ENCODE measurements around the gene EXOC3L4. TPM values are rescaled to one million over a fixed set of nuclear protein-coding genes. Genes with fewer than 3 reads are reported as not detected.
"Not testable (repeated sequence)": the region's sequence is repeated elsewhere in the genome, so short reads cannot be mapped to it uniquely, and the experiment has no call there.

The EXOC3L4 gene
- total RNA-seq, 1 experiment from 2014 or later = not detected

- no peaks in the 10 kb centered on the region for H3K9me2 ChIP-seq (replicated peaks; ENCODE audit: insufficient read depth, low read length)
- no peak overlapping the region for H3K4me2 ChIP-seq (ENCODE audit: low read depth, low read length, poor library complexity, severe bottlenecking)
- H3K79me2 ChIP-seq (ENCODE audit: low read length) = no peaks in the 10 kb centered on the region
- DNase-seq = no peak
- H3K4me3 ChIP-seq (ENCODE audit: low read length) = no peak overlapping the region
- H4K20me1 ChIP-seq (ENCODE audit: insufficient read depth, low read depth, low read length) = peaks cover 13% of the 10 kb centered on the region; the same call in 1 of the 2 replicates
- no peak overlapping the region for H3K9ac ChIP-seq (ENCODE audit: low read length)
- H3K9me3 ChIP-seq (ENCODE audit: low read length) = no peaks in the 10 kb centered on the region
- no peaks in the 10 kb centered on the region for H3K36me3 ChIP-seq (ENCODE audit: insufficient read depth, low read length)
- H3K27me3 ChIP-seq (ENCODE audit: low read length) = no peaks in the 10 kb centered on the region
- peaks cover 34% of the 10 kb centered on the region for H3K4me1 ChIP-seq (ENCODE audit: low read length)
- no peak overlapping the region for H3K27ac ChIP-seq (ENCODE audit: low read length)
- H2AFZ ChIP-seq (ENCODE audit: low read length) = no peak overlapping the region
Observed at GRCh38 chr14:103112400-103113243, 18.1 kb downstream of the EXOC3L4 start.

- no peak overlapping the region for H3K27ac ChIP-seq (ENCODE audit: low read length)
Observed at GRCh38 chr14:103113303-103113702, 18.8 kb downstream of the EXOC3L4 start.

GRCh38 chr14:103113774-103114173 is 19.2 kb downstream of the EXOC3L4 start:
- Histone ChIP-seq H3K4me2 (ENCODE audit: low read depth, low read length, poor library complexity, severe bottlenecking) (no peak overlapping the region), H3K27ac (ENCODE audit: low read length) (no peak overlapping the region), H3K9me3 (ENCODE audit: low read length) (no peaks in the 10 kb centered on the region), H3K36me3 (ENCODE audit: insufficient read depth, low read length) (no peaks in the 10 kb centered on the region), H2AFZ (ENCODE audit: low read length) (no peak overlapping the region), H4K20me1 (ENCODE audit: insufficient read depth, low read depth, low read length) (0 out of 2 replicates have a peak, but pooled peaks cover 6% of the 10 kb centered on the region), H3K9ac (ENCODE audit: low read length) (no peak overlapping the region), H3K79me2 (ENCODE audit: low read length) (no peaks in the 10 kb centered on the region), H3K27me3 (ENCODE audit: low read length) (no peaks in the 10 kb centered on the region), H3K9me2 (replicated peaks; ENCODE audit: insufficient read depth, low read length) (no peaks in the 10 kb centered on the region), H3K4me1 (ENCODE audit: low read length) (peaks cover 34% of the 10 kb centered on the region), H3K4me3 (ENCODE audit: low read length) (no peak overlapping the region)
- DNase-seq = no peak

More at GRCh38 chr14:103113303-103113702, 18.8 kb downstream of the EXOC3L4 start:
- Histone ChIP-seq H3K9ac (ENCODE audit: low read length) (no peak overlapping the region), H3K27me3 (ENCODE audit: low read length) (no peaks in the 10 kb centered on the region), H3K4me3 (ENCODE audit: low read length) (no peak overlapping the region), H3K36me3 (ENCODE audit: insufficient read depth, low read length) (no peaks in the 10 kb centered on the region), H3K9me2 (replicated peaks; ENCODE audit: insufficient read depth, low read length) (no peaks in the 10 kb centered on the region), H3K9me3 (ENCODE audit: low read length) (no peaks in the 10 kb centered on the region), H3K79me2 (ENCODE audit: low read length) (no peaks in the 10 kb centered on the region), H3K4me1 (ENCODE audit: low read length) (peaks cover 34% of the 10 kb centered on the region), H3K4me2 (ENCODE audit: low read depth, low read length, poor library complexity, severe bottlenecking) (no peak overlapping the region), H2AFZ (ENCODE audit: low read length) (no peak overlapping the region), H4K20me1 (ENCODE audit: insufficient read depth, low read depth, low read length) (peaks cover 11% of the 10 kb centered on the region; the same call in 1 of the 2 replicates)
- DNase-seq = no peak

GRCh38 chr14:103115086-103115679 is 20.7 kb downstream of the EXOC3L4 start:
- not testable (repeated sequence) for DNase-seq; H3K4me3 ChIP-seq (ENCODE audit: low read length); H3K9ac ChIP-seq (ENCODE audit: low read length); H3K79me2 ChIP-seq (ENCODE audit: low read length); H3K27ac ChIP-seq (ENCODE audit: low read length); H4K20me1 ChIP-seq (ENCODE audit: insufficient read depth, low read depth, low read length); H3K36me3 ChIP-seq (ENCODE audit: insufficient read depth, low read length); H3K9me2 ChIP-seq (replicated peaks; ENCODE audit: insufficient read depth, low read length); H3K27me3 ChIP-seq (ENCODE audit: low read length); H3K9me3 ChIP-seq (ENCODE audit: low read length)
- Histone ChIP-seq H3K4me1 (ENCODE audit: low read length) (peaks cover 29% of the 10 kb centered on the region), H3K4me2 (ENCODE audit: low read depth, low read length, poor library complexity, severe bottlenecking) (peak overlapping the region; percentile 57), H2AFZ (ENCODE audit: low read length) (0 out of 2 replicates have a peak overlapping the region, but pooled peaks have one; percentile 27)

- H3K27ac ChIP-seq (ENCODE audit: low read length) = no peak overlapping the region
- no peak overlapping the region for H2AFZ ChIP-seq (ENCODE audit: low read length)
- no peak overlapping the region for H3K4me3 ChIP-seq (ENCODE audit: low read length)
- no peaks in the 10 kb centered on the region for H3K36me3 ChIP-seq (ENCODE audit: insufficient read depth, low read length)
- H3K9me2 ChIP-seq (replicated peaks; ENCODE audit: insufficient read depth, low read length) = no peaks in the 10 kb centered on the region
- no peaks in the 10 kb centered on the region for H3K79me2 ChIP-seq (ENCODE audit: low read length)
- no peaks in the 10 kb centered on the region for H3K27me3 ChIP-seq (ENCODE audit: low read length)
- peaks cover 20% of the 10 kb centered on the region for H3K4me1 ChIP-seq (ENCODE audit: low read length)
- H4K20me1 ChIP-seq (ENCODE audit: insufficient read depth, low read depth, low read length) = peaks cover 13% of the 10 kb centered on the region
- DNase-seq = no peak
- no peaks in the 10 kb centered on the region for H3K9me3 ChIP-seq (ENCODE audit: low read length)
- no peak overlapping the region for H3K4me2 ChIP-seq (ENCODE audit: low read depth, low read length, poor library complexity, severe bottlenecking)
- no peak overlapping the region for H3K9ac ChIP-seq (ENCODE audit: low read length)
Observed at GRCh38 chr14:103115845-103116572, 21.5 kb downstream of the EXOC3L4 start.

- Histone ChIP-seq H3K4me3 (ENCODE audit: low read length) (no peak overlapping the region), H3K9me3 (ENCODE audit: low read length) (no peaks in the 10 kb centered on the region), H3K27ac (ENCODE audit: low read length) (no peak overlapping the region), H3K4me2 (ENCODE audit: low read depth, low read length, poor library complexity, severe bottlenecking) (no peak overlapping the region), H3K27me3 (ENCODE audit: low read length) (no peaks in the 10 kb centered on the region), H3K9me2 (replicated peaks; ENCODE audit: insufficient read depth, low read length) (no peaks in the 10 kb centered on the region), H3K4me1 (ENCODE audit: low read length) (peaks cover 14% of the 10 kb centered on the region), H3K9ac (ENCODE audit: low read length) (no peak overlapping the region), H3K79me2 (ENCODE audit: low read length) (no peaks in the 10 kb centered on the region), H3K36me3 (ENCODE audit: insufficient read depth, low read length) (no peaks in the 10 kb centered on the region), H2AFZ (ENCODE audit: low read length) (no peak overlapping the region), H4K20me1 (ENCODE audit: insufficient read depth, low read depth, low read length) (peaks cover 12% of the 10 kb centered on the region)
- no peak for DNase-seq
Observed at GRCh38 chr14:103116636-103117035, 22.1 kb downstream of the EXOC3L4 start.

- not testable (repeated sequence) for H3K36me3 ChIP-seq (ENCODE audit: insufficient read depth, low read length); H3K79me2 ChIP-seq (ENCODE audit: low read length); H3K9me3 ChIP-seq (ENCODE audit: low read length); H3K9me2 ChIP-seq (replicated peaks; ENCODE audit: insufficient read depth, low read length); H3K4me3 ChIP-seq (ENCODE audit: low read length); H2AFZ ChIP-seq (ENCODE audit: low read length); H3K4me2 ChIP-seq (ENCODE audit: low read depth, low read length, poor library complexity, severe bottlenecking); H3K9ac ChIP-seq (ENCODE audit: low read length); H3K27ac ChIP-seq (ENCODE audit: low read length); H3K27me3 ChIP-seq (ENCODE audit: low read length); DNase-seq
- Histone ChIP-seq H4K20me1 (ENCODE audit: insufficient read depth, low read depth, low read length) (peaks cover 14% of the 10 kb centered on the region), H3K4me1 (ENCODE audit: low read length) (peaks cover 13% of the 10 kb centered on the region)
Observed at GRCh38 chr14:103117499-103117898, 23.0 kb downstream of the EXOC3L4 start.
